ENCODE data around the gene C2CD4B. TPM values are rescaled to one million over a fixed set of nuclear protein-coding genes. Genes with fewer than 3 reads are reported as not detected.

The C2CD4B gene
- total RNA-seq, 6 donors from 2014 or later = 0.67 to 16.8 (median 3.1) TPM

DNA sequence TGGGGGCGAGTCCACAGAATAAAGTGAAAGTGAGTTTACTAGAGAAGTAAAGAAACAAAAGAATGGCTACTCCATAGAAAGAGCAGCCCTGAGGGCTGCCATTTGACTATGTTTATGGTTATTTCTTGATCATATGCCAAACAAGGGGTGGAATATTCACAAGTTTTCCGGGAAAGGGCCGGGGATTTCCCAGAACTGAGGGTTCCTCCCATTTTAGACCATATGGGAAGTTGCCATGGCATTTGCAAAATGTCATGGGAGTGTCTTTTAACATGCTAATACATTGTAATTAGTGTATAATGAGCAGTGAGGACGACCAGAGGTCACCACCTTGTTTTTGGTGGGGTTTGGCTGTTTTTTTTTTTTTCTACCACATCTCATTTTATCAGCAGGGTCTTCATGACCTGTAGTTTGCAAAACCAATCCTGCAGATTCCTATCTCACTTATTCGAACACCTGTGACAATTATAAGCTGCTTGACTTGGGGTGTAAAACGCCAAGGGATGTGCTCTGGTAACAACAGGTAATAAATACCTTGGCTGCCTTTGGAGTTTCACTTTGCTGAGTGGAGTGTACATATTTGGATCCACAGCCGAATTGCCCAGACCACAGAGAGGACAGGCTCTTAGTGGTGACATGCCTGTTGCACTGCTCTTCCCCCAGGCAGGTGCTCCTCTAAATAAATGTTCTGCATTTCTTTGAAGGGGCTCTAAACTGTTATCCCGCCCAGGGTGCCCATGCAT is 43.6 kb downstream of the C2CD4B start:
- WGBS, 2 donors = 86 to 90% methylated on average over 8 of the region's 8 CpGs
- TF ChIP-seq POLR2AphosphoS5 (IDR thresholded peaks at IDR 0.05) = no peak
- no peak for TF ChIP-seq EP300 (IDR thresholded peaks at IDR 0.05)
- Histone ChIP-seq H3K9me3 (no peaks in the 10 kb centered on the region), H3K27me3 (no peaks in the 10 kb centered on the region), H3K36me3 (no peaks in the 10 kb centered on the region), H3K27ac (no peak overlapping the region), H3K4me3 (no peak overlapping the region), H3K4me1 (peaks cover 23 to 41% (median 35%) of the 10 kb centered on the region in 4 donors)
- DNase-seq (no peak), ATAC-seq (ENCODE audit: low FRiP score in 2 of 2) (no peak)

DNA sequence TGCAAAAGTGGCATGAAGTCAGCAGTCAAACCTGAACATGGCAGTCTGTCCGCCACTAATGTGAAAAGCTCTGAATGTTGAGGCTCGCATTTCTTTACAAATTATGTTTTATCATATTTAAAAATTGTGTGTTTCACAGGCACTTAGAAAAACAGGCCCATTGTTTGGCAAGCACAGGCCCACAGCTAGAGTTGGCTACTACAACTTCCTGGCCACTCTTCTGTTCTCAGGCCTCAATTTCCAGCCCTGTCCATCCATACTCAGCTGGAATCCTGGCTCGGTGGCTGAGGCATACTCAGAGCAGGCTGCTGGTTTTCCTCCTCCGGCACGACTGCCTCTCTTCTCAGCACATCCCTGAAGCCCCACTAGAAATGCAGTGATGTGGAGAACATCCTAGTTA is 44.3 kb downstream of the C2CD4B start:
- Histone ChIP-seq H3K36me3 (no peaks in the 10 kb centered on the region), H3K4me1 (peaks cover 19 to 37% (median 31%) of the 10 kb centered on the region in 4 donors), H3K4me3 (no peak overlapping the region), H3K27ac (peak overlapping the region in 1 of 4 donors; percentile 61), H3K9me3 (no peaks in the 10 kb centered on the region), H3K27me3 (no peaks in the 10 kb centered on the region)
- WGBS, 2 donors = 93 to 99% methylated on average over 5 of the region's 5 CpGs
- DNase-seq (no peak), ATAC-seq (ENCODE audit: low FRiP score in 2 of 2) (no peak)
- TF ChIP-seq POLR2A (IDR thresholded peaks at IDR 0.05) (no peak), POLR2AphosphoS5 (IDR thresholded peaks at IDR 0.05) (no peak), EP300 (IDR thresholded peaks at IDR 0.05) (no peak)
- TF ChIP-seq, protein P1, sequence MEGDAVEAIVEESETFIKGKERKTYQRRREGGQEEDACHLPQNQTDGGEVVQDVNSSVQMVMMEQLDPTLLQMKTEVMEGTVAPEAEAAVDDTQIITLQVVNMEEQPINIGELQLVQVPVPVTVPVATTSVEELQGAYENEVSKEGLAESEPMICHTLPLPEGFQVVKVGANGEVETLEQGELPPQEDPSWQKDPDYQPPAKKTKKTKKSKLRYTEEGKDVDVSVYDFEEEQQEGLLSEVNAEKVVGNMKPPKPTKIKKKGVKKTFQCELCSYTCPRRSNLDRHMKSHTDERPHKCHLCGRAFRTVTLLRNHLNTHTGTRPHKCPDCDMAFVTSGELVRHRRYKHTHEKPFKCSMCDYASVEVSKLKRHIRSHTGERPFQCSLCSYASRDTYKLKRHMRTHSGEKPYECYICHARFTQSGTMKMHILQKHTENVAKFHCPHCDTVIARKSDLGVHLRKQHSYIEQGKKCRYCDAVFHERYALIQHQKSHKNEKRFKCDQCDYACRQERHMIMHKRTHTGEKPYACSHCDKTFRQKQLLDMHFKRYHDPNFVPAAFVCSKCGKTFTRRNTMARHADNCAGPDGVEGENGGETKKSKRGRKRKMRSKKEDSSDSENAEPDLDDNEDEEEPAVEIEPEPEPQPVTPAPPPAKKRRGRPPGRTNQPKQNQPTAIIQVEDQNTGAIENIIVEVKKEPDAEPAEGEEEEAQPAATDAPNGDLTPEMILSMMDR (IDR thresholded peaks at IDR 0.05) = no peak

DNA sequence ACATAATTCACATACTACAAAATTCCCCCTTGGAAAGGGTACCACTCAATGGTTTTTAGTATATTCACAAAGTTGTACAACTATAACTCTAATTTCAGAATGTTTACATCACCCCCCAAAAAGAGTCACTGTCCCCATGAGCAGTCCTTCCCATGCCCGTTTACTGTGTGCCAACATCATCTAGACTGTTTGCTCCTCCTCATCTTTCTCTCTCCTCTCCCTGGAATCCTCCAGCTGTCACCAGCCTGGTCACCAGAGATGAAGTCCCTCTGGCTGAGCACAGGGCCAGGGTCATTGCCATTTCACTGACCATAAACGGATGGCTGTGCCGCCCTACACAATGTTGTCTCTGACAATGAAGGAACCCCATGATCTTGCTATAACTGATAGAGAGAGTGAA is 45.2 kb downstream of the C2CD4B start:
- Histone ChIP-seq H3K4me3 (no peak overlapping the region), H3K4me1 (peaks cover 10 to 30% (median 23%) of the 10 kb centered on the region in 4 donors), H3K27ac (peak overlapping the region; percentile 37 to 85 (median 65)), H3K36me3 (no peaks in the 10 kb centered on the region), H3K27me3 (no peaks in the 10 kb centered on the region), H3K9me3 (no peaks in the 10 kb centered on the region)
- DNase-seq (no peak), ATAC-seq (ENCODE audit: low FRiP score in 2 of 2) (no peak)
- WGBS, 2 donors = 56 to 85% methylated on average over 1 to 3 of the region's 3 CpGs
- TF ChIP-seq, protein P1 (IDR thresholded peaks at IDR 0.05) = no peak
- TF ChIP-seq POLR2AphosphoS5 (IDR thresholded peaks at IDR 0.05) (no peak), POLR2A (IDR thresholded peaks at IDR 0.05) (no peak), EP300 (IDR thresholded peaks at IDR 0.05) (no peak)

DNA sequence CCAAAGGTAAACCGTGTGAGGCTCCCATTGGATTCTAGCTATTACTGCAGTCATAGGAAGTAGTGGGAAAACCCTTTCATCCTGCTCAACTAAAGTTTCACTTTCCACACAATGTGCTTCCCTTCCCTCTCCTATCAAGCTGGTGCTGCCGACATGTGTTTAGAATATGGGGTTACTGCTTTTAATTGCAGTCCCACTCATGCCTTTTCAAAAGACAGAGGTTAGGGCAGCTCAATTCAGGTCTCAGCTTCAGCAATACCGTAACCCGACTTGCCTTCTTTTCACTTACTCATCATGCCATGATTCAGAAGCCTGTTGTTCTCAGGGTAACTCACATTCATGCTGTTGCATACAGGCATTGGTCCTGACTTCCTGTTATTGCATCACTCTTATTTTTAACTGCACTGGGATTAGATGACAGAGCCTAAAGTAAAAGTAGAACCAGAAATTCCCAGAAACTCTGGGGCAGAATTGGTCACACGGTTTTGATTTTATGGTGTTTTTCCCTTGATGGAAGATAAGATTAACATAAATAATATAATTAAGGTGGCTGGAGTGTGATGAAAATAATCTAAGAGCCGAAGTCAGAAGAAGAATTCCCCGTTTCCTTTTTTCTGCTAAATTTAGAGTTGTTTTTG is 45.7 kb downstream of the C2CD4B start:
- H3K27me3 ChIP-seq = no peaks in the 10 kb centered on the region
- no peaks in the 10 kb centered on the region for H3K36me3 ChIP-seq
- peak; percentile 20 to 91 for ATAC-seq (ENCODE audit: low FRiP score in 2 of 2)
- H3K4me3 ChIP-seq = peak overlapping the region in 2 of 4 donors; percentile 10 to 35
- H3K27ac ChIP-seq = peak overlapping the region; percentile 37 to 85 (median 65)
- TF ChIP-seq, protein P1 (IDR thresholded peaks at IDR 0.05) = no peak
- TF ChIP-seq EP300 (IDR thresholded peaks at IDR 0.05) (peak in 1 of 4 donors; percentile 65), POLR2AphosphoS5 (IDR thresholded peaks at IDR 0.05) (peak; percentile 51 to 71), POLR2A (IDR thresholded peaks at IDR 0.05) (no peak)
- no peak for DNase-seq
- no peaks in the 10 kb centered on the region for H3K9me3 ChIP-seq
- WGBS, 2 donors = 29 to 34% methylated on average over 7 of the region's 7 CpGs
- peaks cover 7 to 24% (median 19%) of the 10 kb centered on the region in 4 donors for H3K4me1 ChIP-seq

DNA sequence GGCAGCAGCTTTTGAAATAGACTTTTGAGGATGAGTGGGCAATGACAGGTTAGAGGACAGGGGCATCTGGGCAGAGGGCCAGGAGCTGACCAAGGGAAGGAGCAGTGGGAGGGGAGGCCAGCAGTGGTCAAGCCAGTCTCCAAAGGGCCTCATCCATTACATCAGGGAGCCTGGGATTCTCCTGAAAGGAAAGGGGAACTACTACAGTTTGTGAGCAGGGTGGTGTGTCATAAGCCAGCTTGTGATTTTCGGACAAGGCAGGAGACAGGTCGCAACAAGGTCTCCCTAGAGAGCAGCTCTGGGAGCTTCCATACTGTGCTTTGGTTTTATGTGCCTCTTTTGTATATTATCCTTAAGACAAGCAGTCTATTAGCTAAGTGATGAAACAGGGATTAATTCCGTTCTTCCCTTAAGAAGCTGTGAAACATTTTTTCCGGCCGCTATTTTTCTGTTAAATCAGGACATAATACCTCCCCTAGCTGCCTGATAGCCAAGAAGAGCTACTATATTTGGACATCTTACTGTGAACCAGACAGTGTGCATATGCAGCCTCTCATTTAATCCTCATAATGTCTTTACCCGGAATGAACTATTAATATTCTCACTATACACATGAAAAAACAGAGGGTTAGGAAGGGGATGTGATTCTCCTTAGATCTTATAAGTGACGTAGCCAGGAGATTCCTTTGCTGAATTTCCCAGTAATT is 46.4 kb downstream of the C2CD4B start:
- Histone ChIP-seq H3K27ac (peak overlapping the region; percentile 37 to 85 (median 65)), H3K9me3 (no peaks in the 10 kb centered on the region), H3K36me3 (no peaks in the 10 kb centered on the region), H3K4me1 (peaks cover 5 to 18% (median 18%) of the 10 kb centered on the region in 4 donors), H3K27me3 (no peaks in the 10 kb centered on the region), H3K4me3 (peak overlapping the region in 2 of 4 donors; percentile 10 to 35)
- ATAC-seq (ENCODE audit: low FRiP score in 2 of 2) (no peak), DNase-seq (no peak)
- TF ChIP-seq, protein P1 (IDR thresholded peaks at IDR 0.05) = peak in 1 of 6 experiments; percentile 8
- TF ChIP-seq POLR2A (IDR thresholded peaks at IDR 0.05) (no peak), POLR2AphosphoS5 (IDR thresholded peaks at IDR 0.05) (no peak), EP300 (IDR thresholded peaks at IDR 0.05) (no peak)
- WGBS, 2 donors = 73 to 76% methylated on average over 7 of the region's 7 CpGs
